MM.1S (cell line): ENCODE results near the gene PLAGL1.

ENCODE experiments used
- DNase-seq: peaks from one replicate; pipeline ENCODE4 v3.0.0-alpha.2; 2015
- H2AFZ ChIP-seq: fragments of 300-600 bp; sonication (generic); 2 replicates; pipeline ENCODE4 v1.6.0; 2016; ENCODE audit warnings: antibody characterized with exemption, low read length
- H3F3A ChIP-seq: fragments of 300-600 bp; sonication (generic); 2 replicates; pipeline ENCODE4 v1.6.1; 2016; ENCODE audit warnings: mild to moderate bottlenecking, antibody characterized with exemption, low read length, moderate library complexity, mixed read lengths; ENCODE audit not compliant: insufficient read depth
- H3K27ac ChIP-seq: fragments of 300-600 bp; sonication (generic); 2 replicates; pipeline ENCODE4 v1.5.1; 2016; ENCODE audit warnings: mild to moderate bottlenecking, low read length
- H3K27me3 ChIP-seq: fragments of 300-600 bp; sonication (generic); replicated peaks from 2 replicates; pipeline ENCODE4 v1.6.0; 2016; ENCODE audit warnings: low read length; ENCODE audit not compliant: insufficient read depth
- H3K36me3 ChIP-seq: fragments of 300-600 bp; sonication (generic); replicated peaks from 2 replicates; pipeline ENCODE4 v1.6.1; 2016; ENCODE audit warnings: mild to moderate bottlenecking, low read length, mixed read lengths; ENCODE audit not compliant: insufficient read depth
- H3K4me1 ChIP-seq: fragments of 300-600 bp; sonication (generic); 2 replicates; pipeline ENCODE4 v1.6.1; 2016; ENCODE audit warnings: low read length, mixed read lengths
- H3K4me2 ChIP-seq: fragments of 300-600 bp; sonication (generic); 2 replicates; pipeline ENCODE4 v1.6.0; 2016; ENCODE audit warnings: low read depth, low read length
- H3K4me3 ChIP-seq: fragments of 300-600 bp; sonication (generic); 2 replicates; pipeline ENCODE4 v1.5.1; 2016; ENCODE audit warnings: low read length, mixed read lengths
- H3K79me2 ChIP-seq: fragments of 300-600 bp; sonication (generic); 2 replicates; pipeline ENCODE4 v1.6.1; 2016; ENCODE audit warnings: mixed run types, low read length, mixed read lengths
- H3K9ac ChIP-seq: fragments of 300-600 bp; sonication (generic); 2 replicates; pipeline ENCODE4 v1.6.1; 2016; ENCODE audit warnings: low read length, mixed read lengths
- H3K9me2 ChIP-seq: fragments of 300-600 bp; sonication (generic); replicated peaks from 2 replicates; pipeline ENCODE4 v1.6.1; 2016; ENCODE audit warnings: mild to moderate bottlenecking, low read length, mixed read lengths; ENCODE audit not compliant: insufficient read depth
- H3K9me3 ChIP-seq: fragments of 300-600 bp; sonication (generic); replicated peaks from 2 replicates; pipeline ENCODE4 v1.6.1; 2016; ENCODE audit warnings: mild to moderate bottlenecking, low read length, mixed read lengths; ENCODE audit not compliant: insufficient read depth
- H4K20me1 ChIP-seq: fragments of 300-600 bp; sonication (generic); 2 replicates; pipeline ENCODE4 v1.6.1; 2016; ENCODE audit warnings: mild to moderate bottlenecking, low read length, moderate library complexity, mixed read lengths; ENCODE audit not compliant: insufficient read depth
- CTCF ChIP-seq: fragments of 300-600 bp; sonication (generic); IDR thresholded peaks from 2 replicates; pipeline ENCODE4 v1.5.1; 2016; ENCODE audit warnings: antibody characterized with exemption, low read length, mixed read lengths
- EZH2 ChIP-seq: fragments of 300-600 bp; sonication (generic); optimal IDR thresholded peaks from 2 replicates; pipeline ENCODE3; 2017; ENCODE audit warnings: low read depth, mild to moderate bottlenecking, antibody characterized with exemption, low read length, mixed read lengths
- EZH2phosphoT487 ChIP-seq: fragments of 300-600 bp; sonication (generic); IDR thresholded peaks from 2 replicates; pipeline ENCODE4 v1.6.1; 2018; ENCODE audit warnings: antibody characterized with exemption, low read length

The PLAGL1 gene

GRCh38 chr6:144007478-144008119 lies 460 bp downstream of the PLAGL1 start:
- H3K4me2 ChIP-seq: no peak overlapping the region
- H3K9ac ChIP-seq: no peak overlapping the region
- H3K27me3 ChIP-seq: no peaks in the 10 kb centered on the region

GRCh38 chr6:144006736-144007477 lies 1.2 kb downstream of the PLAGL1 start:
- H3F3A ChIP-seq: no peaks in the 10 kb centered on the region
- no peaks in the 10 kb centered on the region for H3K79me2 ChIP-seq
- no peaks in the 10 kb centered on the region for H3K4me1 ChIP-seq
- no peak for DNase-seq
- H3K9me3 ChIP-seq: no peaks in the 10 kb centered on the region
- no peak for TF ChIP-seq EZH2phosphoT487
- H3K4me3 ChIP-seq: no peak overlapping the region
- H3K9me2 ChIP-seq: no peaks in the 10 kb centered on the region
- no peaks in the 10 kb centered on the region for H3K27me3 ChIP-seq
- no peak overlapping the region for H3K27ac ChIP-seq
- no peaks in the 10 kb centered on the region for H4K20me1 ChIP-seq
- no peaks in the 10 kb centered on the region for H3K36me3 ChIP-seq
- H3K4me2 ChIP-seq: no peak overlapping the region
- H3K9ac ChIP-seq: no peak overlapping the region
- no peak overlapping the region for H2AFZ ChIP-seq

More at GRCh38 chr6:144007478-144008119, 460 bp downstream of the PLAGL1 start:
- no peak overlapping the region for H3K4me3 ChIP-seq
- no peak overlapping the region for H3K27ac ChIP-seq
- DNase-seq: no peak
- H3F3A ChIP-seq: no peaks in the 10 kb centered on the region
- TF ChIP-seq EZH2phosphoT487 (no peak), EZH2 (no peak), CTCF (no peak)
- no peaks in the 10 kb centered on the region for H4K20me1 ChIP-seq
- H3K9me2 ChIP-seq: no peaks in the 10 kb centered on the region
- H3K79me2 ChIP-seq: no peaks in the 10 kb centered on the region
- no peaks in the 10 kb centered on the region for H3K4me1 ChIP-seq
- no peak overlapping the region for H2AFZ ChIP-seq
- H3K36me3 ChIP-seq: no peaks in the 10 kb centered on the region
- no peaks in the 10 kb centered on the region for H3K9me3 ChIP-seq

- Histone ChIP-seq H3K4me2 (no peak overlapping the region), H3K27ac (no peak overlapping the region), H3K9me2 (no peaks in the 10 kb centered on the region), H3K36me3 (no peaks in the 10 kb centered on the region), H4K20me1 (no peaks in the 10 kb centered on the region), H3K9me3 (no peaks in the 10 kb centered on the region), H3K4me1 (no peaks in the 10 kb centered on the region), H3F3A (no peaks in the 10 kb centered on the region), H3K79me2 (no peaks in the 10 kb centered on the region), H3K4me3 (no peak overlapping the region), H3K27me3 (no peaks in the 10 kb centered on the region), H2AFZ (no peak overlapping the region), H3K9ac (no peak overlapping the region)
- DNase-seq: no peak
- no peak for TF ChIP-seq EZH2
- no peak for TF ChIP-seq EZH2phosphoT487
- TF ChIP-seq CTCF: no peak
Measured at GRCh38 chr6:143999406-143999805, 8.7 kb downstream of the PLAGL1 start.

GRCh38 chr6:143998686-143999085 lies 9.4 kb downstream of the PLAGL1 start:
- Histone ChIP-seq H3K27ac (no peak overlapping the region), H3F3A (no peaks in the 10 kb centered on the region), H3K4me2 (no peak overlapping the region), H3K9me2 (no peaks in the 10 kb centered on the region), H3K9me3 (no peaks in the 10 kb centered on the region), H3K27me3 (no peaks in the 10 kb centered on the region), H2AFZ (no peak overlapping the region), H3K9ac (no peak overlapping the region), H4K20me1 (no peaks in the 10 kb centered on the region), H3K79me2 (no peaks in the 10 kb centered on the region), H3K4me1 (no peaks in the 10 kb centered on the region), H3K4me3 (no peak overlapping the region), H3K36me3 (no peaks in the 10 kb centered on the region)
- TF ChIP-seq CTCF (no peak), EZH2phosphoT487 (no peak), EZH2 (no peak)
- no peak for DNase-seq
